GM12865 (cell line): ENCODE measurements around the gene MTFP1.

Experiments
- DNase-seq: peaks from one replicate; pipeline ENCODE4 v3.0.0; 2010; ENCODE audit warnings: low read depth
- H3K4me3 ChIP-seq: 2 replicates; pipeline ENCODE4 v1.5.1; 2011; ENCODE audit warnings: mild to moderate bottlenecking, low read depth, low read length, control low read depth
- TF ChIP-seq, protein P1 (sequence below): IDR thresholded peaks from 2 replicates; pipeline ENCODE4 v1.5.1; 2011; ENCODE audit warnings: low read length, control low read depth, low read depth, inconsistent platforms; ENCODE audit not compliant: insufficient read depth; ENCODE audit errors: missing control alignments

The MTFP1 gene

DNA sequence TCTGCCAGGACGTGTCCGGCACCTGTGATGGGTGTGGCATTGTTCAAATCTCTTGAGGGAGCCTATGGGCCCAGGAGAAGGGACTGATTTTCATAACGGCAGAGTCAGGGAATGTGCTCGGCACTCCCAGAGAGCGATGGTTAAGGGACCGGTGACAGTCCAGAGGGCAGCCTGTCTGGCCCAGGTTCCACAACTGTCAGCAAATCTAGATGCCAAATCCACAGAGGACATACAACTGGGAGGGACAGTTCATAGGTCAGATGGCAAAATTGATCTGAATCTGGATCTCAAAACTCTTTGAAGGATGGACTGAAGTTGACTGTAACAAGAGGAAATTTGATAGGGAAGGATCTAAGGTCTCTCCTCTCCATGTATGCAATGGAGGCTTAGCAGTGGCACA lies 21.3 kb upstream of the MTFP1 start:
- no peak for DNase-seq
- no peak overlapping the region for H3K4me3 ChIP-seq
- TF ChIP-seq, protein P1, sequence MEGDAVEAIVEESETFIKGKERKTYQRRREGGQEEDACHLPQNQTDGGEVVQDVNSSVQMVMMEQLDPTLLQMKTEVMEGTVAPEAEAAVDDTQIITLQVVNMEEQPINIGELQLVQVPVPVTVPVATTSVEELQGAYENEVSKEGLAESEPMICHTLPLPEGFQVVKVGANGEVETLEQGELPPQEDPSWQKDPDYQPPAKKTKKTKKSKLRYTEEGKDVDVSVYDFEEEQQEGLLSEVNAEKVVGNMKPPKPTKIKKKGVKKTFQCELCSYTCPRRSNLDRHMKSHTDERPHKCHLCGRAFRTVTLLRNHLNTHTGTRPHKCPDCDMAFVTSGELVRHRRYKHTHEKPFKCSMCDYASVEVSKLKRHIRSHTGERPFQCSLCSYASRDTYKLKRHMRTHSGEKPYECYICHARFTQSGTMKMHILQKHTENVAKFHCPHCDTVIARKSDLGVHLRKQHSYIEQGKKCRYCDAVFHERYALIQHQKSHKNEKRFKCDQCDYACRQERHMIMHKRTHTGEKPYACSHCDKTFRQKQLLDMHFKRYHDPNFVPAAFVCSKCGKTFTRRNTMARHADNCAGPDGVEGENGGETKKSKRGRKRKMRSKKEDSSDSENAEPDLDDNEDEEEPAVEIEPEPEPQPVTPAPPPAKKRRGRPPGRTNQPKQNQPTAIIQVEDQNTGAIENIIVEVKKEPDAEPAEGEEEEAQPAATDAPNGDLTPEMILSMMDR, result no peak

DNA sequence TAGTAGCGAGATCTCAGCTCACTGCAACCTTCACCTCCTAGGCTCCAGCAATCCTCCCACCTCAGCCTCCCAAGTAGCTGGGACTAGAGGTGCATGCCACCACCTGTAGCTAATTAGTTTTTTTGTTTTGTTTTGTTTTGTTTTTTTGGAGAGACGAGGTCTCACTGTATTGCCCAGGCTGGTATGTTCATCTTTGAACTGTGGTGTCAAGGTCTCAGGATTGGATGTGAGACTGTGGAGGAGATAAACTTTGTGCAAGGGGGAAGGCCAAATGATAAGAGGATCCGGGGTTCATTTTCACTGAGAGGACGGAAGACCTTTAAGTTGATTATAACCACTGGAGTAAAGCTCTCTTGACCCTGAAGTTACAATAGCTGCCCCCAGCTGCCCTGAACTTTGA lies 19.8 kb upstream of the MTFP1 start:
- no peak for DNase-seq

DNA sequence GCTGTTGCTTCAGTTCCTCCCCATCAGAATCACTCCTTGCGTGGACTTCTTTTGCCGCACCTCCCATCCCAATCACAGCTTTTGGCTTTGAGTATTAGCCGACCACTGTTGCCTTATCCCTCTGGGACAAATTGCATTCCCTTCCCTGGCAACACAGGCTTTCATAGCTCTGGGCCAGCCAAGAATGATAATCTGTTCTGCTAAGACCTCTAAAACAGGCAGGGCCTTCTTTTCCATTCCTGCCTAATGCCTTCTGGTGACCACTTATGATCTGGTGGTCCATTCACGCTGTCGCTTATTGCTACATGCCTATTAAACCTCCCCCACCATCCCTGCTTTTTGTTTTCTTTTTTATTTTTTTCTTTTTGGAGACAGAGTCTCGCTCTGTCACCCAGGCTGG lies 19.2 kb upstream of the MTFP1 start:
- no peak overlapping the region for H3K4me3 ChIP-seq
- TF ChIP-seq, protein P1, result no peak
- DNase-seq, result no peak

More for the DNA sequence above, 19.8 kb upstream of the MTFP1 start:
- TF ChIP-seq, protein P1, result no peak
- H3K4me3 ChIP-seq, result no peak overlapping the region

DNA sequence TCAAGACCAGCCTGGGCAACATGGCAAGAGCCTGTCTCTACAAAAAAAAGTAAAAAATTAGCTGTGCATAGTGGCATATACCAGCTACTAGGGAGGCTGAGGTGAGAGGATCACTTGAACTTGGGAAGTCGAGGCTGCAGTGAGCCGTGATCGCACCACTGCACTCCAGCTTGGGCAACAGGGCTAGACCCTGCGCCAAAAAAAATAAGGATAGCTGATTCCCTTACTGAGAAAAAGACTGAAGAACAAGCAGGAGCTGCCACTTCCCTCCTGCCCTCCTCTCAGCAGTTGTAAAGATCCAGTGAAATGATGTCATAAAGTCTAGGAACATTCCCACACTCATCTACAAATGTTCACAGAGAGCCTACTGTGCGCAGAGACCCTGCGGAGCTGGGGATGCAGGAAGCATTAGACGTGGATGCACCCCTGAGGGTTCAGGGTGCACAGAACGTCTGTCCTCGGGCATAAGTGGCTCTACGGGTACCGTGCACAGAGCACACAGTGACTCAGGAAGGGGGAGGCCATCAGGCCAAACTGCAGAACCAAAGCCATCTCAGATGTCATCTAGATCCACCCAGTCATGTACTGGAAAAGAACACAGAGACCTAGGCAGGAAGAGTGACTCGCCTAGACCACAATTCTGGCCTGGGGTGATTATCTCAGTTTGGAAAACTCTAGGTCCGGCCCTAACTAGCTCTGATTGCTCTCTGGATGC lies 17.0 kb upstream of the MTFP1 start:
- DNase-seq, result no peak
- H3K4me3 ChIP-seq, result no peak overlapping the region
- TF ChIP-seq, protein P1, result no peak

DNA sequence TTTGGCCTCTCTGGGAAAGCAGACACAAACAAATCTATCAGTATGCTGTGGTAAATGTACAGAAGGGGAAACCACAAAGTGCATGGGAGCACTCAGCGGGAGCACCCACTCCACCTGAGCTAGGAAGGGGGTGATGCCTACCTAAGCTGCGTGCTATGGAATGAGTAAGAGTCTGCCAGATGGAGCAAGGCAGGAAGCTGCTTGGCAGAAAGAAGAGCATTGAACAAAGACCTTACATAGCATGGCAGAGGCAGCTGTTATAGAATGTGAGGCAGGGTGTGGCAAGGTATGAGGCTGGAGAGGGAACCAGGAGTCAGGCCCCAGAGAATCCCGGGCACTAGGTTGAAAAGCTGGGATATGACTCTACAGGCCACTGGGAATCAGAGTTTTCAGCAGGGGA lies 13.8 kb upstream of the MTFP1 start:
- H3K4me3 ChIP-seq, result no peak overlapping the region
- no peak for DNase-seq
- TF ChIP-seq, protein P1, result no peak

DNA sequence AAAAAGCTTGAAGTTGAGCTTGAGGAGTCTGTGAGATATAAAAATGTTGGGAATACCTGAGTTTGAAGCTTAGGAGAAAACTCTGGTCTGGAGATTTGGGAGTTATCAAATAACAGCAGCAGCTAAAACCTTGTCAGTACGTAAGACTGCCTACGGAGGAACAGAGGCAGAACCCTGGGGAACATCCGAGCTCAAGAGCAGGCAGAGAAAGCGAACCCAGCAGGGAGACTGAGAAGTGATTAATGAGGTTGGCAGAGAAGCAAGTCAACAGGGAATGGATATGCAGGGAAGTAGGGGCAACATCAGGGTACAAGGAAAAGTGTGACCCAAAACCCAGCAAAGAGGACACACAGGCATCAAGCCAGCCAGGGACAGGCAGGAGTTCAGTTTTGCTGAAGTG lies 12.6 kb upstream of the MTFP1 start:
- TF ChIP-seq, protein P1, result no peak
- no peak for DNase-seq
- H3K4me3 ChIP-seq, result no peak overlapping the region

DNA sequence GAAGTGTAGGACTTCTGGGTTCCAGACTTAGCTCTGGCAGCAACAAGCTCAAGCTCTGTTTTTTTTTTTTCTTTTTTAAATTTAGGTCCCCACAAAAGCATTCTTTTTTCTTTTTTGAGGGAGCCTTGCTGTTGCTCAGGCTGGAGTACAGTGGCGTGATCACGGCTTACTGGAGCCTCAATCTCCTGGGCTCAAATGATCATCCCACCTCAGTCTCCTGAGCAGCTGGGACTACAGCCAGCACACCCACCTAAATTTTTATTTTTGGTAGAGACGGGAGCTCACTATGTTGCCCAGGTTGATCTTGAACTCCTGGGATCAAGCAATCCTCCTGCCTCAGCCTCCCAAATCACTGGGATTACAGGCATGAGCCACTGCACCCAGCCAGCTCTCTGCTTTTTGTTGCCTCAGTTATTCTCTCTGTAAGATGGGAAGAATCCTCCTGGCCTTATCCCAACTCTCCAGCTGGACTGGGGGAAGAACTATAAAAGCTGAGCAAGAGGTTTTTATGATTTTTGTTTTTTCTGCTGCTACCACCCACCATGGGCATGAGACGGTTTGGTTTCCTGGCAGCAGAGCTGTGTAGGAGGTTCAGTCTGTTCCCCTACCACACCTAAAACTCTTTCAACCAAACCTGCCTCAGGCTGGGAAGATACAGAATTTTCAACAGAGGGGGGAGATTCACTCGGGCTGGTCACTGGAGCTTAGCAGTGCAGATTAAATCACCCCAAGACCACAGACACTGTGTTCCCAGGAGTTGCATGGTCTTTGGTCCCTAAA lies 11.6 kb upstream of the MTFP1 start:
- DNase-seq, result no peak
- no peak overlapping the region for H3K4me3 ChIP-seq
- TF ChIP-seq, protein P1, result no peak
